T-helper 2 cell treated with Interferon-gamma antibody and Interleukin-4, amounts not matched to agents 5 μg/mL and 100 μg/mL, for 36 hours (primary cell): ENCODE results near the gene IL36RN.

ENCODE experiments used
- DNase-seq: peaks from one replicate; pipeline ENCODE4 v3.0.0; 2021; ENCODE audit warnings: low spot score
- H3K27ac Mint-ChIP-seq: one replicate; pipeline ENCODE4 v1.8.0; 2021; ENCODE audit warnings: mild to moderate bottlenecking, mixed read lengths
- H3K27me3 Mint-ChIP-seq: one replicate; pipeline ENCODE4 v1.8.0; 2021; ENCODE audit warnings: low read depth, mixed read lengths
- H3K36me3 Mint-ChIP-seq: one replicate; pipeline ENCODE4 v1.8.0; 2021; ENCODE audit warnings: low read depth, mixed read lengths
- H3K4me1 Mint-ChIP-seq: one replicate; pipeline ENCODE4 v1.8.0; 2021; ENCODE audit warnings: low read depth, mixed read lengths
- H3K4me3 Mint-ChIP-seq: one replicate; pipeline ENCODE4 v1.8.0; 2022; ENCODE audit warnings: mild to moderate bottlenecking, moderate library complexity, mixed read lengths
- H3K9me3 Mint-ChIP-seq: one replicate; pipeline ENCODE4 v1.8.0; 2021; ENCODE audit warnings: mixed read lengths

The IL36RN gene

GRCh38 chr2:113072584-113072983 is 13.6 kb downstream of the IL36RN start:
- no peak overlapping the region for H3K27ac Mint-ChIP-seq
- H3K4me3 Mint-ChIP-seq = no peak overlapping the region
- H3K36me3 Mint-ChIP-seq = no peaks in the 10 kb centered on the region
- H3K4me1 Mint-ChIP-seq = peaks cover 4% of the 10 kb centered on the region
- H3K9me3 Mint-ChIP-seq = no peaks in the 10 kb centered on the region
- H3K27me3 Mint-ChIP-seq = peaks cover 19% of the 10 kb centered on the region
- DNase-seq = no peak

- H3K27me3 Mint-ChIP-seq = peaks cover 21% of the 10 kb centered on the region
- H3K4me3 Mint-ChIP-seq = no peak overlapping the region
- H3K36me3 Mint-ChIP-seq = no peaks in the 10 kb centered on the region
- H3K27ac Mint-ChIP-seq = no peak overlapping the region
- H3K9me3 Mint-ChIP-seq = no peaks in the 10 kb centered on the region
- H3K4me1 Mint-ChIP-seq = peaks cover 4% of the 10 kb centered on the region
- DNase-seq = no peak
Observed at GRCh38 chr2:113073325-113073834, 14.4 kb downstream of the IL36RN start.

GRCh38 chr2:113075030-113075429 is 16.0 kb downstream of the IL36RN start:
- H3K27ac Mint-ChIP-seq = no peak overlapping the region
- H3K4me3 Mint-ChIP-seq = no peak overlapping the region
- H3K27me3 Mint-ChIP-seq = peaks cover 12% of the 10 kb centered on the region
- no peaks in the 10 kb centered on the region for H3K9me3 Mint-ChIP-seq
- no peak for DNase-seq
- H3K4me1 Mint-ChIP-seq = peaks cover 6% of the 10 kb centered on the region
- H3K36me3 Mint-ChIP-seq = no peaks in the 10 kb centered on the region

GRCh38 chr2:113075600-113075999 is 16.6 kb downstream of the IL36RN start:
- Mint-ChIP-seq H3K27ac (no peak overlapping the region), H3K36me3 (no peaks in the 10 kb centered on the region), H3K9me3 (no peaks in the 10 kb centered on the region), H3K4me3 (no peak overlapping the region), H3K4me1 (peaks cover 6% of the 10 kb centered on the region), H3K27me3 (peaks cover 10% of the 10 kb centered on the region)
- no peak for DNase-seq

- H3K9me3 Mint-ChIP-seq = no peaks in the 10 kb centered on the region
- H3K36me3 Mint-ChIP-seq = no peaks in the 10 kb centered on the region
- no peak overlapping the region for H3K4me3 Mint-ChIP-seq
- peaks cover 10% of the 10 kb centered on the region for H3K27me3 Mint-ChIP-seq
- H3K4me1 Mint-ChIP-seq = peaks cover 6% of the 10 kb centered on the region
- no peak for DNase-seq
- no peak overlapping the region for H3K27ac Mint-ChIP-seq
Observed at GRCh38 chr2:113076954-113077669, 18.1 kb downstream of the IL36RN start.

GRCh38 chr2:113077921-113078320 is 18.9 kb downstream of the IL36RN start:
- no peak overlapping the region for H3K4me3 Mint-ChIP-seq
- H3K36me3 Mint-ChIP-seq = no peaks in the 10 kb centered on the region
- peaks cover 10% of the 10 kb centered on the region for H3K27me3 Mint-ChIP-seq
- no peaks in the 10 kb centered on the region for H3K9me3 Mint-ChIP-seq
- no peak overlapping the region for H3K27ac Mint-ChIP-seq
- no peak for DNase-seq
- H3K4me1 Mint-ChIP-seq = peaks cover 6% of the 10 kb centered on the region

- no peak overlapping the region for H3K4me3 Mint-ChIP-seq
- peaks cover 6% of the 10 kb centered on the region for H3K4me1 Mint-ChIP-seq
- H3K36me3 Mint-ChIP-seq = no peaks in the 10 kb centered on the region
- DNase-seq = no peak
- peaks cover 10% of the 10 kb centered on the region for H3K27me3 Mint-ChIP-seq
- H3K9me3 Mint-ChIP-seq = no peaks in the 10 kb centered on the region
- no peak overlapping the region for H3K27ac Mint-ChIP-seq
Observed at GRCh38 chr2:113078350-113078839, 19.4 kb downstream of the IL36RN start.

- H3K27me3 Mint-ChIP-seq = peaks cover 10% of the 10 kb centered on the region
Observed at GRCh38 chr2:113079131-113079530, 20.1 kb downstream of the IL36RN start.

GRCh38 chr2:113080134-113080533 is 21.1 kb downstream of the IL36RN start:
- H3K4me1 Mint-ChIP-seq = peaks cover 4% of the 10 kb centered on the region
- no peaks in the 10 kb centered on the region for H3K36me3 Mint-ChIP-seq
- no peak overlapping the region for H3K27ac Mint-ChIP-seq
- no peak overlapping the region for H3K4me3 Mint-ChIP-seq
- DNase-seq = peak; percentile 30
- H3K27me3 Mint-ChIP-seq = peaks cover 10% of the 10 kb centered on the region
- H3K9me3 Mint-ChIP-seq = no peaks in the 10 kb centered on the region

More at GRCh38 chr2:113079131-113079530, 20.1 kb downstream of the IL36RN start:
- Mint-ChIP-seq H3K27ac (no peak overlapping the region), H3K4me3 (no peak overlapping the region), H3K9me3 (no peaks in the 10 kb centered on the region), H3K4me1 (peaks cover 6% of the 10 kb centered on the region), H3K36me3 (no peaks in the 10 kb centered on the region)
- no peak for DNase-seq

- Mint-ChIP-seq H3K4me3 (no peak overlapping the region), H3K36me3 (no peaks in the 10 kb centered on the region), H3K27me3 (peaks cover 4% of the 10 kb centered on the region), H3K9me3 (no peaks in the 10 kb centered on the region), H3K27ac (no peak overlapping the region), H3K4me1 (peaks cover 6% of the 10 kb centered on the region)
- no peak for DNase-seq
Observed at GRCh38 chr2:113081488-113082210, 22.7 kb downstream of the IL36RN start.

- DNase-seq = peak; percentile 10
- no peaks in the 10 kb centered on the region for H3K36me3 Mint-ChIP-seq
- no peak overlapping the region for H3K27ac Mint-ChIP-seq
- H3K9me3 Mint-ChIP-seq = no peaks in the 10 kb centered on the region
- peaks cover 6% of the 10 kb centered on the region for H3K4me1 Mint-ChIP-seq
- H3K4me3 Mint-ChIP-seq = no peak overlapping the region
- peaks cover 3% of the 10 kb centered on the region for H3K27me3 Mint-ChIP-seq
Observed at GRCh38 chr2:113083296-113083695, 24.3 kb downstream of the IL36RN start.

- H3K36me3 Mint-ChIP-seq = no peaks in the 10 kb centered on the region
- DNase-seq = no peak
- no peaks in the 10 kb centered on the region for H3K9me3 Mint-ChIP-seq
- H3K27me3 Mint-ChIP-seq = peaks cover 2% of the 10 kb centered on the region
- H3K4me3 Mint-ChIP-seq = no peak overlapping the region
- peaks cover 6% of the 10 kb centered on the region for H3K4me1 Mint-ChIP-seq
- H3K27ac Mint-ChIP-seq = no peak overlapping the region
Observed at GRCh38 chr2:113084249-113085000, 25.4 kb downstream of the IL36RN start.

- Mint-ChIP-seq H3K27ac (no peak overlapping the region), H3K36me3 (no peaks in the 10 kb centered on the region), H3K4me3 (no peak overlapping the region), H3K27me3 (no peaks in the 10 kb centered on the region), H3K4me1 (peaks cover 4% of the 10 kb centered on the region), H3K9me3 (no peaks in the 10 kb centered on the region)
- DNase-seq = no peak
Observed at GRCh38 chr2:113085542-113085941, 26.5 kb downstream of the IL36RN start.
